Endothelial cell of umbilical vein (primary cell): Measurements from ENCODE around the gene KLF16.

Experiments
- CTCF ChIP-seq, 2 donors: IDR thresholded peaks; 1 replicate in 1 of 2; 2 replicates in 1 of 2; pipeline ENCODE4 v1.5.1; 2011; ENCODE audit warnings: low read length in 2 of 2, mild to moderate bottlenecking in 2 of 2, moderate library complexity in 2 of 2, control low read depth in 1 of 2, inconsistent platforms in 1 of 2, low read depth in 1 of 2; ENCODE audit not compliant: insufficient read depth in 1 of 2; ENCODE audit errors: extremely low read depth in 1 of 2
- FOS ChIP-seq: IDR thresholded peaks from 2 replicates; pipeline ENCODE4 v1.6.1; 2011; ENCODE audit warnings: mild to moderate bottlenecking, low read length, moderate library complexity, borderline replicate concordance; ENCODE audit not compliant: insufficient read depth
- GATA2 ChIP-seq: IDR thresholded peaks from 2 replicates; pipeline ENCODE4 v1.7.0; 2011; ENCODE audit warnings: low read depth, mild to moderate bottlenecking, moderate library complexity, mixed read lengths, low read length; ENCODE audit not compliant: insufficient read length, insufficient read depth
- MYC ChIP-seq: IDR thresholded peaks from one replicate; pipeline ENCODE4 v1.6.1; 2011; ENCODE audit warnings: mild to moderate bottlenecking, low read depth, low read length
- POLR2A ChIP-seq: IDR thresholded peaks from 2 replicates; pipeline ENCODE4 v1.6.1; 2012; ENCODE audit warnings: low read depth, mild to moderate bottlenecking, control low read depth, low read length
- POLR2AphosphoS5 ChIP-seq: IDR thresholded peaks from 2 replicates; pipeline ENCODE4 v1.6.1; 2012; ENCODE audit warnings: low read depth, mild to moderate bottlenecking, control low read depth, low read length, moderate library complexity; ENCODE audit not compliant: insufficient read depth

GRCh38 chr19:1859331-1859781, 4.0 kb downstream of the KLF16 start:
- no peak for TF ChIP-seq CTCF (IDR thresholded peaks at IDR 0.05; ENCODE audit: extremely low read depth in 1 of 2, insufficient read depth in 1 of 2, low read depth in 1 of 2, low read length in 2 of 2)
- no peak for TF ChIP-seq FOS
- no peak for TF ChIP-seq POLR2A
- no peak for TF ChIP-seq GATA2
- no peak for TF ChIP-seq POLR2AphosphoS5
- TF ChIP-seq MYC, result no peak
